Smooth muscle cell of the brain vasculature (primary cell): ENCODE data around the gene RNF224.
"Not testable (repeated sequence)": the region's sequence is repeated elsewhere in the genome, so short reads cannot be mapped to it uniquely, and the experiment has no call there.

Source experiments
- DNase-seq: peaks from one replicate; pipeline ENCODE4 v3.0.0-alpha.2; 2012; ENCODE audit warnings: low read depth, low spot score

The RNF224 gene

GRCh38 chr9:137228506-137228967 is 1.2 kb downstream of the RNF224 start:
- no peak for DNase-seq

DNA sequence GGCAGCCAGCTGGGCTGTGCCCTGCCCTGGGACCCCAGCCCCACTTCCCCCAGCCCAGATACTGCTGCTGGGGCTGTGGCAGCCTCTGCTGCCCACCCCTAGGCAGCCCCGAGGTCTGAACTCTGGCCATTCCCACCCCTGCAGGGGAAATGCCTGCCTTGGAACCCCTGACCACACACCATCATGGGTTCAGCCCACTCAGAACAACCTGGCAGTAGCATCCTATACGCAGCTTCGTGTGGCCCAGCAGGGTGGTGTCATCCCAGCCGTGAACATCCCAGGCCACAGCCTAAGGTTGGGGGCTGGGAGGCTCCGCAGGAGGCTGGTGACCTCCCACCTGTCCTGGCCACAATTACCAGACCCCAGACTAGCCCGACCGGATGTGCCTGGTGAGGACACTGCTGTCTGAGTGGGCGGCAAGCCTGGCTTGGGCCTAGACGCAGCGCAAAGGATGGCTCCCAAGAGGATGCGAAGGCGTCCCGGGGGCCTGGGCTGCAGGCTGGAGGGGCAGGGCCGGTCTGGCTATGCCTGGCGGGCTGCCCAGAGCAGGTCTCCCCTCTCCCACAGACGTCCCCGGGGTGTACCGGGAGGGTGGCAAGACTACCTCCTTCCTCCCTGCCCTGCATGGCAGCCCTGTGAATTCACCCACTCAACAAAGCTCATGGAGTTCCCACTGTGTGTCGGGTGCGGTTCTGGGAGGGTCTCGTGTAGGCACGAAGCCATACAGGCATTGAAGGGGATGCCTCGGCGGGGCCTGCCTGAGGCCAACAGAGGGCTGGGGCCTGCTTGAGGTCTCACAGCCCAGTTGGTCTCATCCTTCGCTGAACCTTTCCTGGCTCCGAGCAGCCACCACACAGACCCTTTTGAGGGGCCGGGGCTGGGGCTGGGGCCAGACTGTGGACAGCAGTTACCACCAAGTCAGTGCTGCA is 1.9 kb downstream of the RNF224 start:
- no peak for DNase-seq

DNA sequence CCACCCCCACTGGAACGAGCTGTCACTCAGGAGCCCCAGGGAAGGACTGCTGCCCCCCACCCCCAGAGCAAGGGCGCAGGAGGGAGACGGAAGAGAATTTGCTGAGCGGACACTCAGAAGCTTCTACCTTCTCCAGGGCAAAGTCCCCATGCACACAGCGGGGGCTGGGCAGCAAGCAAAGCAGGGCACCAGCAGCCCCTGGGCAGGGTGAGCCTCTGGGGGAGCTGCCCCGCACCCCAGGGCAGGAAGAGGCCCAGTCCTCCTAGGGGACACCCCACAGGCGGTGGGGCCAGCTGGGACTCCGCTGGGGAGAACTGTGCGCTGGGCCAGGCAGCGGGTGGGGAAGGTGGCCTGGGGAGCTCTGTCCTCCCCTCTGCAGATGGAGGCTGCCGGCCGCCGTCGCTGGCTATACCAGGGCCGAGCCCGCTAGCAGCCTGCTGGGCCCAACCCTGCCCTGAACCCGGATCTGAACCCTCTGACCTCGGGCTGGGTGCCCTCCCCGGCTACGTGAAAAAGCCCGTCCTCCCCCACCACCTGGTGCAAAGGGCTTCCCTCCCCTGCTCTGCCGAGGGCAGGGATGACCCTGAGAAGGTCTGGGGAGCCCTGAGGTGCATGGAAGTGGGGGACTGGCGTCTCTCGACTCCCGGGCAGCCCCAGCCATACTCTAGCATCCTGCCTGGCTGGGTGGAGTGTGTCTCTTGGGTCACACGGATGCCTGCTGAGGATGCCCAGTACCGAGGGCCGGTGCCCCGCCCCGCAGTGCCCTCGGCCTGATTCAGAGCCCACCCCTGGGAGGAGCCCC is 2.8 kb downstream of the RNF224 start:
- DNase-seq: no peak

- no peak for DNase-seq
These were observed 3.5 kb downstream of the RNF224 start, which contains the start of gene SLC34A3 for GRCh38 chr9:137230705-137231371. Gene SLC34A3, plus strand, starts transcription at chr9:137230901. Its CDS starts 802 bp downstream, at chr9:137231703.

- no peak for DNase-seq
These were observed 4.2 kb downstream of the RNF224 start for GRCh38 chr9:137231372-137232039.

DNA sequence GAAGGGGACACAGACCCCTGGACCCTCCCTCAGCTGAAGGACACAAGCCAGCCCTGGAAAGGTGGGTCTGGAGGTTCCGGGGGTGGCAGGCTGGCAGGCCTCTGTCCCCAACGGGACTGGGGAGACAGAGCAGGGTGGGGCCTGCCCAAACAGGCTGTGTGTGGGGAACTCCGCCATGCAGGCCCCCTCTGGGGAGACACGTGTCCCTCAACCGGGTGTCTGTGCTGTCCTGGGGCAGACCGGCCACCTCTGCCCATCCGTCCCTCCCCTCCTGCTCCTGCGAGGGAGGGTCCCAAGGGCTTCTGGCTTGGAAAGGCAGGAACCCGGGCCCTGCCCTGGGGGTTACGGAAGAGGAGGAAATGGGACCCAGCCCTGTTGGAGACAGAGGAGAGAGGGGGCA is 4.8 kb downstream of the RNF224 start:
- DNase-seq: no peak

DNA sequence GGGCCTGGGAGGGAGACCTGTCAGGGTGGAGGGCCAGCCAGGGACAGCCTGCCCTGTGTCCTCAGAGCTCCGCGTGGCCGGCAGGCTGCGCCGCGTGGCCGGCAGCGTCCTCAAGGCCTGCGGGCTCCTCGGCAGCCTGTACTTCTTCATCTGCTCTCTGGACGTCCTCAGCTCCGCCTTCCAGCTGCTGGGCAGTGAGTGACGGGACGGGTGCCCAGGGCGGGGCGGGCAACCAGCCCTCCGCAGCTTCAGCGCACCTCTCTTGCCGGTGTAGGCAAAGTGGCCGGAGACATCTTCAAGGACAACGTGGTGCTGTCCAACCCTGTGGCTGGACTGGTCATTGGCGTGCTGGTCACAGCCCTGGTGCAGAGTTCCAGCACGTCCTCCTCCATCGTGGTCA is 5.2 kb downstream of the RNF224 start:
- DNase-seq: no peak

- no peak for DNase-seq
These were observed 6.1 kb downstream of the RNF224 start for GRCh38 chr9:137233143-137233980.

GRCh38 chr9:137234055-137234697 is 6.9 kb downstream of the RNF224 start:
- no peak for DNase-seq

DNA sequence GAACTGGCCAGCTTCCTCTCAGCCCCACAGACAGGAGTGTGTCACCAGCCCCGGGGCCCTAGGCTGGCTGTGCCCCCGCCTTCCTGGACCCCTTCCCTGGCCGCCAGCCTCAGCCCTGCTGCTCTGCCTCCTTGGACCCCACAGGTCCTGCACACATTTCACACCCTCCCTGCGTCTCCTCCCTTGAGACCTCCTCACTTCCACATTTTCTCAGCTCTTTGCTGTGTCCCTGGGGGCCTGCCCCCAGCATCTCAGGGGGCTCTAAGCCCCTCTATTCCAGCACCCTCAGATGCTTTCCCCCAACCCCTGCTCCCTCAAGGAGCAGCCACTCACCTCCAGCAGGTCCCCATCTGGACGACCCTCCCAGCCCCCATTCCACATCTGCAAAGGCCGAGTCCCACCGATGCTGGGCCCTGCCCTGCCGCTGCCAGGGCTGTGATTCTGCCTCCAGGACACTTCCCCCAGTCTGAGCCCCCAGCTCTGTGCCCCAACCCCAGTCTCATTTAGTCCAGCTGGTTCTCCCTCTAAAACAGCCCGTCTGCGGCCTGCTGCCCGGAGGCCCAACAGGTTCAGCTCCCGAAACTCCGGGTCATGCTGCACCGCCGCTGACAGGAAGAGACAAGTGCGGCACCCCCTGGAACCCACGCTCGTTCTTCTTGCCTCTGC is 7.6 kb downstream of the RNF224 start:
- no peak for DNase-seq

- no peak for DNase-seq
These were observed 8.3 kb downstream of the RNF224 start for GRCh38 chr9:137235424-137236237.

- DNase-seq: peak; percentile 24
These were observed 9.1 kb downstream of the RNF224 start for GRCh38 chr9:137236238-137236935.

GRCh38 chr9:137236936-137237421 is 9.7 kb downstream of the RNF224 start:
- no peak for DNase-seq

DNA sequence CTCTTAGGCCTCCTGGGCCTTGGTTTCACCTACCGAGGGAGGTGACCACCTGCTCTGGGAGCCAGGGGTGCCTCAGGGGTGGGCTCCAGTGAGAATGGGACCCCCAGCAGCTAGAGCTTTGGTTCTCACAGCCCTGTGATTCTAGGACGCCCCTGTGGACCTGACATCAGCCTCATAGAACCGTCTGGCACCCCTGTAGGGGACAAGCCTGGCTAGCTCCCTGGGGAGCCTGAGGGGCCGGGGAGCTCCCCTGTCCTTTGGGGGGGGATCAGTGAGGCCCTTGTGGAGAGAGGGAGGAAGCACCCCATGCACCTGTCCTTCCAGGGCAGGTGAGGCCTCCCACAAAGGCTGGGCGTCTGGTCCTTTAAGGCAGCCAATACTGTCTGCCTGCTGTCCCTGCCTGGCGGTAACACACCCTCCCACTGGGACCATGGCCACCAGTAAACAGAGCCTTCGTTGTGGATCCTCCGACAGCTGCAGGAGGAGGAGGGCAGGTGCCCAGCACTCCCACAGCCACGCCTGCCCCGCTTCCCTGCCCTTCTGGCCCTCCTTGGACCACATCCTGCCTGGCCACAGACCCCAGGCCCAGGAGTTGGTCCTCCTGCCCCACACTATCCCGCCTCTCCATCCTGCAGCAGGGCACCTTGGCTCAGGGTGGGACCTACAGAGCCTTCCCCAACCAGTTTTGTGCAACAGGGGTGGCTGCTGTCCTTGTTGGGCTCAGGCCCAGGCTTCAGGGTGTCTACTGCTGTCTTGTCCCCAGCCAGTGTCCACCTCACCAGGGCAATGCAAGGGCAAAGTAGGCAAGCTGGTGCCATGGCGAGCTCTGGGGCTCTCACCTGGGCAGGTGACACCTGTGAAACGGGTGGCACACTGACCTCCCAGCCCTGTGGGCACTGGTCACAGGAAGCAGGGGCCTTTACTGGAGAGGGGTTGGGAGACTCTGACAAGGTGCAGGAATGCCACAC is 10.7 kb downstream of the RNF224 start:
- DNase-seq: no peak

DNA sequence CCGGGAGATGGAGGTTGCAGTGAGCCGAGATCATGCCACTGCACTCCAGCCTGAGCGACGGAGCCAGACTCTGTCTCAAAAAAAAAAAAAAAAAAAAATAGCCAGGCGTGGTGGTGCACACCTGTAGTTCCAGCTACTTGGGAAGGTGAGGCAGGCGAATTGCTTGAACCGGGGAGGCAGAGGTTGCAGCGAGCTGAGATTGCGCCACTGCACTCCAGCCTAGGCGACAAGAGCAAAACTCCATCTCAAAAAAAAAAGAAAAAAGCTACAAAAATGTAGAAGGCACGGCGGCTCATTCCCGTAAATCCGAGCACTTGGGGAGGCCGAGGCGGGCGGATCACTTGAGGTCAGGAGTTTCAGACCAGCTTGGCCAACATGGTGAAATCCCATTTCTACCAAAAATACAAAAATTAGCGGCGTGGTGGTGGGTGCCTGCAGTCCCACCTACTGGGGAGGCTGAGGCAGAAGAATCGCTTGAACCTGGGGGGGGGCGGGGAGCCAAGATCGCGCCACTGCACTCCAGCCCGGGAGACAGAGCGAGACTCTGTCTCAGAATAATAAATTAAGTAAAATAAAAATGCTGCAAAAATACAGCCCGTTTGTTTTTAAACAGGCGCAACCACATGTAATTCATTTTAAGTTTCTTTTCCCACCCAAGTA is 12.4 kb downstream of the RNF224 start:
- not testable (repeated sequence) for DNase-seq

DNA sequence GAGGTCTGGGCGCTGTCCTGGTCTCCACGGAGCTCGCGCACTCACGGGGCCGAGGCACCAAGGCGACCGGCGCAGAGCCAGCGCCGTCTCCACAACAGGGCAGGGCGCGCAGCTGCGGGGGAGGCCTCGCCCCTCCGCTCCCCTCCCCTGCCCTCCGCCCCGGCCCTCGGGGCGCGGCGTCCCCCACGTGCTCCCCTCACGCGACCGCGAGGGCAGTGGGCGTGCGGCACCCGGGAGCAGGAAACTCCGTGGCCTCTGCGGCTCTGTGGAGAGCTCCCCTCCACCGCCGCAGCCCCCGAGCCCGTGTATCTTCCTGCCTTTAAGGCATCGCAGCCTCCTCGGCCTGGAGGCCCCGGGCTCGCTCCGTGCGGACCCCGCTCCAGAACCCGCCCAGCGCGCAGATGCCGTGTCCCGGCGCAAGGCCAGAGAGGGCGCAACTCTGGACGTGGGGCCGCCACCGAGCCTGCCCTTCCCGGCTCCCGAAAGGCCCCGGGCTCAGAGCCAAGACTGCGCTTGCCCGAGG is 13.1 kb downstream of the RNF224 start:
- peak; percentile 35 for DNase-seq
